ENCODE results near the gene ATP6V1G2. TPM values are rescaled to one million over a fixed set of nuclear protein-coding genes. Genes with fewer than 3 reads are reported as not detected.

Gene ATP6V1G2
- total and polyA plus RNA-seq, 2 of the 8 experiments (the other 6 are each of a cell fraction or from before 2014, with no cell fraction given), result 3.0 to 5.7 TPM

- POLR2A ChIA-PET (ENCODE audit: partially characterized antibody), result interaction anchor here (1.3 to 2.6 kb wide), 4 partner anchors 15 to 138 kb away, joined by 3 to 11 read pairs (median 4); partner anchors contain the start of gene MCCD1
- H2AK5ac ChIP-seq (ENCODE audit: low read depth, low read length), result no peak overlapping the region
Measured at GRCh38 chr6:31513456-31514165, 32.8 kb downstream of the ATP6V1G2 start.

More at GRCh38 chr6:31513456-31514165, 32.8 kb downstream of the ATP6V1G2 start:
- Histone ChIP-seq H2BK15ac (ENCODE audit: low read length) (no peak overlapping the region), H2BK20ac (ENCODE audit: low read length) (no peak overlapping the region), H3K79me1 (ENCODE audit: low read depth, low read length) (no peaks in the 10 kb centered on the region), H2BK120ac (replicated peaks; ENCODE audit: low read depth, low read length) (no peak overlapping the region), H4K91ac (replicated peaks; ENCODE audit: insufficient read length, low read length) (no peak overlapping the region), H3K4me1 (replicated peaks in 1 of 4; ENCODE audit: control insufficient read depth in 3 of 4, insufficient read depth in 4 of 4, low read length in 3 of 4) (no peaks in the 10 kb centered on the region), H3K14ac (ENCODE audit: insufficient read length) (no peak overlapping the region), H3K9ac (replicated peaks in 1 of 4; ENCODE audit: extremely low read depth in 1 of 4, low read depth in 3 of 4, low read length in 3 of 4) (no peak overlapping the region), H4K5ac (ENCODE audit: insufficient read length, low read depth, low read length) (no peak overlapping the region), H3K23ac (ENCODE audit: insufficient read length) (no peak overlapping the region), H3K27me3 (replicated peaks in 1 of 4; ENCODE audit: control insufficient read depth in 3 of 4, extremely low read depth in 1 of 4, insufficient read depth in 3 of 4, low read length in 3 of 4) (no peaks in the 10 kb centered on the region), H2AFZ (ENCODE audit: low read length) (no peak overlapping the region), H3K4me3 (ENCODE audit: extremely low read depth in 1 of 4, insufficient read depth in 2 of 4, low read depth in 3 of 4, low read length in 4 of 4) (no peak overlapping the region), H3K23me2 (ENCODE audit: low read depth, low read length) (no peaks in the 10 kb centered on the region), H4K8ac (ENCODE audit: extremely low read depth, insufficient read depth, low read length) (no peak overlapping the region), H3K18ac (ENCODE audit: extremely low read depth, low read length) (no peak overlapping the region), H3K79me2 (ENCODE audit: control insufficient read depth in 1 of 2, insufficient read depth in 2 of 2, low read length in 2 of 2) (no peaks in the 10 kb centered on the region), H3K4ac (replicated peaks; ENCODE audit: insufficient read length, low read depth, low read length) (no peak overlapping the region), H3K27ac (ENCODE audit: low read depth, low read length) (no peak overlapping the region), H3K56ac (replicated peaks; ENCODE audit: insufficient read length, low read depth, low read length) (no peak overlapping the region), H2BK5ac (ENCODE audit: low read depth, low read length) (no peak overlapping the region), H2BK12ac (ENCODE audit: low read depth, low read length) (no peak overlapping the region), H3K4me2 (ENCODE audit: insufficient read depth in 1 of 2, low read depth in 2 of 2, low read length in 2 of 2) (no peak overlapping the region), H3K9me3 (ENCODE audit: insufficient read depth in 2 of 2, low read depth in 1 of 2, low read length in 1 of 2) (no peaks in the 10 kb centered on the region), H4K20me1 (replicated peaks in 1 of 2; ENCODE audit: control insufficient read depth in 1 of 2, insufficient read depth in 2 of 2, low read length in 2 of 2) (peaks cover 0 to 2% of the 10 kb centered on the region in 2 experiments), H3K36me3 (ENCODE audit: control insufficient read depth in 2 of 4, insufficient read depth in 4 of 4, low read length in 3 of 4) (peaks cover 0 to 13% (median 6%) of the 10 kb centered on the region in 4 experiments; a peak in 6 of 8 replicates)
- CTCF ChIA-PET (ENCODE audit: partially characterized antibody), result no interaction called here
- DNase-seq (ENCODE audit: low read depth in 1 of 2, low spot score in 2 of 2) (no peak), FAIRE-seq (no peak)
- TF ChIP-seq JUN (IDR thresholded peaks at IDR 0.05; ENCODE audit: low read depth, low read length) (no peak), KDM4A (IDR thresholded peaks at IDR 0.05; ENCODE audit: low read depth, low read length, severe bottlenecking) (no peak), GTF2F1 (IDR thresholded peaks at IDR 0.05; ENCODE audit: borderline replicate concordance, low read depth, low read length) (no peak), SIX5 (IDR thresholded peaks at IDR 0.05; ENCODE audit: low read depth, low read length) (no peak), MAFK (IDR thresholded peaks at IDR 0.05; ENCODE audit: low read depth, low read length) (no peak), POU5F1 (IDR thresholded peaks at IDR 0.05; ENCODE audit: low read depth, low read length) (no peak)
- 96% methylated on average over 4 of the region's 5 CpGs; no CpG with 5 or more reads in 1 of the 2 experiments for WGBS, 2 experiments (ENCODE audit: extremely low coverage in 1 of 2, insufficient coverage in 1 of 2, insufficient read length in 1 of 2, insufficient replicate concordance in 2 of 2, low coverage in 1 of 2, low lambda C conversion rate in 2 of 2, missing lambda C conversion rate in 1 of 2)

Measured in H1 (cell line).